Activated CD8-positive, alpha-beta memory T cell treated with anti-CD3 and anti-CD28 coated beads, Interleukin-2, amount 10 ng/mL, durations not matched to agents 7 days and 5 days (primary cell): ENCODE results near the gene CCDC33. TPM values are rescaled to one million over a fixed set of nuclear protein-coding genes. Genes with fewer than 3 reads are reported as not detected.

Experiments used
- ATAC-seq: fragments of 150-1000 bp; cut with Tn5 transposase; one replicate; pipeline ENCODE4 v1.10.0; 2021; ENCODE audit warnings: moderate library complexity
- CTCF ChIA-PET: fragments of 350-600 bp; sonication (Branson Sonifier 250); formaldehyde crosslinking; loops from one replicate; lab custom pipeline; 2021; ENCODE audit warnings: antibody characterized with exemption; lab: Charles Lee
- DNase-seq: peaks from one replicate; pipeline ENCODE4 v3.0.0-alpha.2; 2020
- H3K27ac Mint-ChIP-seq: one replicate; pipeline ENCODE4 v1.8.0; 2021; ENCODE audit warnings: mild to moderate bottlenecking, mixed read lengths
- H3K27me3 Mint-ChIP-seq: one replicate; pipeline ENCODE4 v1.8.0; 2021; ENCODE audit warnings: mixed read lengths
- H3K36me3 Mint-ChIP-seq: one replicate; pipeline ENCODE4 v1.8.0; 2021; ENCODE audit warnings: mild to moderate bottlenecking, mixed read lengths
- H3K4me1 Mint-ChIP-seq: one replicate; pipeline ENCODE4 v1.8.0; 2021; ENCODE audit warnings: mixed read lengths
- H3K4me3 Mint-ChIP-seq: one replicate; pipeline ENCODE4 v1.8.0; 2021; ENCODE audit warnings: mild to moderate bottlenecking, moderate library complexity, mixed read lengths
- H3K9me3 Mint-ChIP-seq: one replicate; pipeline ENCODE4 v1.8.0; 2022; ENCODE audit warnings: low read depth, mixed read lengths
- total RNA-seq, 2 experiments: library from RNA; stranded (reverse); gene quantifications; one replicate each; pipeline ENCODE4 v1.2.3, GENCODE V29; 2021

CCDC33 gene
- total RNA-seq, 2 experiments from 2014 or later = not detected

DNA sequence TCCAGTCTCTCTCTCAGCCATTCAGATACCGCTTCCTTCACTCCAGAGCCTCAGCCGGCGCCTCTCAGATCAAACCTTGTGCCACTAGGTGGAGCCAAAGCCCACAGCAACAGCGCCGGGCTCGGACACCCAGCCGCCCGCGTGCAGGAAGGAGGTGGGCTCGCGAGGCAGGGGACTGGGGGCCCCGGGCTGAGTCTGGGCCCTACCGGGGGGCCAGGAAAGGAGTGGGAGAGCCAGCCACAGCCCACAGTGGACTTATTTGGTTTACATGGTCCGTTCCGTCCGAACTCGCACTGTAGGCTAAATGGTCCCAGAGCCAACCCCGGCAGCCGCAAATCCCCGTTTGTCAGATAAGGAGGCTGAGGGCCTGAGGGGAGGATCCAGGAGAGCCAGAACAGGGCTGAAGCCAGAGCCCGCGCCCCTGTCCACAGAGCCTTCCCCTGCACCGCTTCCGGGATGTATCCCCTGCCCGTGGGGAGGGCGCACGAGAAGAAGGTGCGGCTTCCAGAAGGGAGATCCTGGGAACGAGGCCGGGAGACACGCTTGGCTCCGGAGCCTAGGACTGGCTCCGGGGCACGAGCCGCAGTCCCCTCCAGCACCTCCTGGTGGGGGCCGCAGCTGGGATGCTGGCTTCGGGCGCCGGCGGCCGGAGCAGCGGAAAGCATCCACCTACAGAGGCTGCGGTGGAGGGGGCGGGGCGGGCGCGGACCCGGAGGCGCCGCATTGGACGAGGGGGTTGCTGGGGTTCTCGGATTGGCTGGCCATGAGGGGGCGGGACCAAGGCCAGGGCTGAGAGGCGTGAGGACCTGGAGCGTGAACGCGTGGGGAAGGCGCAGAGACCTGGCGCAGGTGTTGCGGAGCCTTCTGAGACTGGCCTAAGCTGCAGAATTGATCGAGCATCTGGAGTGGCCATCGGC lies 137.9 kb downstream of the CCDC33 start:
- Mint-ChIP-seq H3K9me3 (no peaks in the 10 kb centered on the region), H3K4me1 (peaks cover 22% of the 10 kb centered on the region), H3K36me3 (no peaks in the 10 kb centered on the region), H3K27me3 (peaks cover 33% of the 10 kb centered on the region), H3K27ac (peak overlapping the region; percentile 75), H3K4me3 (peak overlapping the region; percentile 73)
- DNase-seq = peak; percentile 97
- peak; percentile 96 for ATAC-seq
- CTCF ChIA-PET = interaction anchor here (0.6 to 18.5 kb wide), 32 partner anchors 10 to 437 kb away, joined by 3 to 668 read pairs (median 5); partner anchors contain the start of genes ARID3B, CLK3, SEMA7A and UBL7

DNA sequence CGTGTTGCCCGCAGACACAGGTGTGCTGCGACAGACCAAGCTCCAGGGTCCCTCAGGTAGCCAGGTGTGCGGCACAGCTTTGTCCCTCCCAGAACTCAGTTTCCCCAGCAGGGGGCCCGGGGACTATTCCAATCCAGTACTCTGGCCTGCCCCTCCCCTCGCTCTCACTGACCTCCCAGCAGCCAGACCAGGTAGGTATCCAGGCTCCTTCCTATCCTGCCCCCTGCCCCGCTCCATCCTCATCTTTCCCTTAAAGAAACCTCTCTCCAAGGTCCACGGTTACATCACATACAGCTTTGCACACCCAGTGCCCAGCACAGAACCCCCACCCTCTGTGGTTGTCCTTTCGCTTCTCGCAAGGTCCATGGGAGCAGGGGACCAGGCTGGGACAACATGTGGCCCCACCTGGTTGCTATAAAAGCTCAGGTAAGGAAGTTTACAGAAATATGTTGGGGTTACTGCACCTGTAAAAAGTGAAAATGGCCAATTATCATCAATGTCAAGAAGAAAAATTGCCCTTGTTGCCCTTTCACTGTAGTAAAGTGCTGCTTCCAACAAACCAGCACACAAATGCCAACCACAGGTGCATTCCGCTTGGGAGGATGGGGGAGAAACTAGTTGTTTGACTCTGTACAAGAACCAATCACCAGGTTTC lies 138.6 kb downstream of the CCDC33 start:
- Mint-ChIP-seq H3K27ac (peak overlapping the region; percentile 75), H3K27me3 (peaks cover 29% of the 10 kb centered on the region), H3K4me3 (peak overlapping the region; percentile 73), H3K36me3 (no peaks in the 10 kb centered on the region), H3K9me3 (no peaks in the 10 kb centered on the region), H3K4me1 (peaks cover 27% of the 10 kb centered on the region)
- CTCF ChIA-PET = interaction anchor here (0.6 to 18.5 kb wide), 28 partner anchors 9 to 397 kb away, joined by 3 to 668 read pairs (median 6); partner anchors contain the start of genes ARID3B, CLK3, SEMA7A and UBL7
- ATAC-seq = no peak
- DNase-seq = no peak

DNA sequence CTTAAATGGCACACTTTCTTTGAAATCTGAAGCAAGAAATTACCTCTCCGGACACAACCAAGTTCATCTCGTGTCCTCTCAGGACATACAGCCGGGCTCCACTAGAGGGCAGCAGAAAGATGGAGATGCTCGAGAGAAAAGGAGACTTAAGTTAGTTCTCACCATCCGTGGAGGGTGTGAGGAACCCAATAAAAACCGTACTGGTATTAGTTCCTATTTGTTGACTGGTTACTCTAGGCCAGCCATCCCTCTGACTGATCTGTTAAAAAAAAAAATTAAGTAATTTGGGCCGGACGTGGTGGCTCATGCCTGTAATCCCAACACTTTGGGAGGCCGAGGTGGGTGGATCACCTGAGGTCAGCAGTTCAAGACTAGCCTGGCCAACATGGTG lies 139.2 kb downstream of the CCDC33 start:
- Mint-ChIP-seq H3K27ac (no peak overlapping the region), H3K4me3 (peak overlapping the region; percentile 10), H3K36me3 (no peaks in the 10 kb centered on the region), H3K4me1 (peaks cover 27% of the 10 kb centered on the region), H3K27me3 (peaks cover 26% of the 10 kb centered on the region), H3K9me3 (no peaks in the 10 kb centered on the region)
- CTCF ChIA-PET = interaction anchor here (0.8 to 18.5 kb wide), 24 partner anchors 9 to 396 kb away, joined by 3 to 668 read pairs (median 6); partner anchors contain the start of genes ARID3B, CLK3, SEMA7A and UBL7
- ATAC-seq (peak; percentile 17), DNase-seq (peak; percentile 92)

DNA sequence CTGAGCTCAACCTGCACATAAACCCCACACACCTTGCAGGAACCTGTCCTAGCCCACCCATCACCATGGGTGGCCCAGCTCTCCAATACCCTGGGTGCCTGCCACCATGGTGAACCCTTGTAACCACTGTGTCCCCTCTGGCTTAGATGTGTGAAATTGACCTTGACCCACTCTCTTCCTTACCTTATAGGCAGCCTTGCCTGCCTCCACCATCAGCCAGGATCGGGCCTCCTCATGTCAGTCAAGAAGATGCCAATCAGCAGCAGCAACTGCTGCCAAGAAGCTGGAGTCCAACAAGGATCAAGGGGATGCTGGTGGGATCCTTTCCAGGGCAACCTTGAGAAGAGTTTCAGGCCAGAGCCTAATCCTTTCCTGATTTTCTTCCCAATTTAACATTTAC lies 140.1 kb downstream of the CCDC33 start:
- no peaks in the 10 kb centered on the region for H3K9me3 Mint-ChIP-seq
- no peak for ATAC-seq
- H3K4me1 Mint-ChIP-seq = peaks cover 29% of the 10 kb centered on the region
- H3K27me3 Mint-ChIP-seq = peaks cover 17% of the 10 kb centered on the region
- no peak overlapping the region for H3K27ac Mint-ChIP-seq
- H3K4me3 Mint-ChIP-seq = no peak overlapping the region
- no peaks in the 10 kb centered on the region for H3K36me3 Mint-ChIP-seq
- no peak for DNase-seq
- CTCF ChIA-PET = interaction anchor here (0.8 to 18.5 kb wide), 19 partner anchors 8 to 393 kb away, joined by 3 to 668 read pairs (median 4); partner anchors contain the start of genes CLK3, SEMA7A and UBL7

GRCh38 chr15:74376825-74377581 lies 140.9 kb downstream of the CCDC33 start:
- H3K27ac Mint-ChIP-seq = no peak overlapping the region
- CTCF ChIA-PET = interaction anchor here (0.9 to 18.5 kb wide), 11 partner anchors 7 to 273 kb away, joined by 3 to 668 read pairs (median 4); partner anchors contain the start of genes SEMA7A and UBL7
- no peaks in the 10 kb centered on the region for H3K9me3 Mint-ChIP-seq
- H3K4me1 Mint-ChIP-seq = peaks cover 33% of the 10 kb centered on the region
- DNase-seq (no peak), ATAC-seq (no peak)
- no peak overlapping the region for H3K4me3 Mint-ChIP-seq
- no peaks in the 10 kb centered on the region for H3K36me3 Mint-ChIP-seq
- H3K27me3 Mint-ChIP-seq = peaks cover 11% of the 10 kb centered on the region

- CTCF ChIA-PET = interaction anchor here (1.0 to 18.5 kb wide), 6 partner anchors 58 to 255 kb away, joined by 3 to 668 read pairs (median 6); partner anchors contain the start of genes SEMA7A and UBL7
- Mint-ChIP-seq H3K36me3 (no peaks in the 10 kb centered on the region), H3K27ac (no peak overlapping the region), H3K27me3 (peaks cover 6% of the 10 kb centered on the region), H3K4me1 (peaks cover 43% of the 10 kb centered on the region), H3K9me3 (no peaks in the 10 kb centered on the region), H3K4me3 (no peak overlapping the region)
- ATAC-seq = no peak
- no peak for DNase-seq
These were observed 142.0 kb downstream of the CCDC33 start for GRCh38 chr15:74377831-74378766.

- H3K4me1 Mint-ChIP-seq = peaks cover 45% of the 10 kb centered on the region
- CTCF ChIA-PET = interaction anchor here (1.0 to 18.5 kb wide), 11 partner anchors 24 to 572 kb away, joined by 3 to 668 read pairs (median 3); partner anchors contain the start of genes SEMA7A and UBL7
- H3K27ac Mint-ChIP-seq = no peak overlapping the region
- H3K36me3 Mint-ChIP-seq = no peaks in the 10 kb centered on the region
- H3K9me3 Mint-ChIP-seq = no peaks in the 10 kb centered on the region
- ATAC-seq = no peak
- no peaks in the 10 kb centered on the region for H3K27me3 Mint-ChIP-seq
- DNase-seq = no peak
- no peak overlapping the region for H3K4me3 Mint-ChIP-seq
These were observed 142.7 kb downstream of the CCDC33 start for GRCh38 chr15:74378848-74379247.

- DNase-seq (no peak), ATAC-seq (no peak)
- H3K27ac Mint-ChIP-seq = no peak overlapping the region
- H3K9me3 Mint-ChIP-seq = no peaks in the 10 kb centered on the region
- no peaks in the 10 kb centered on the region for H3K36me3 Mint-ChIP-seq
- no peaks in the 10 kb centered on the region for H3K27me3 Mint-ChIP-seq
- H3K4me3 Mint-ChIP-seq = no peak overlapping the region
- H3K4me1 Mint-ChIP-seq = peaks cover 51% of the 10 kb centered on the region
- CTCF ChIA-PET = interaction anchor here (1.8 to 18.5 kb wide), 6 partner anchors 15 to 109 kb away, joined by 4 to 668 read pairs (median 12); partner anchors contain the start of gene SEMA7A
These were observed 144.4 kb downstream of the CCDC33 start for GRCh38 chr15:74380361-74381189.

- Mint-ChIP-seq H3K36me3 (no peaks in the 10 kb centered on the region), H3K4me3 (no peak overlapping the region), H3K27ac (no peak overlapping the region), H3K9me3 (no peaks in the 10 kb centered on the region), H3K27me3 (no peaks in the 10 kb centered on the region), H3K4me1 (peaks cover 54% of the 10 kb centered on the region)
- ATAC-seq = no peak
- CTCF ChIA-PET = interaction anchor here (1.2 to 18.5 kb wide), 10 partner anchors 7 to 236 kb away, joined by 3 to 668 read pairs (median 16); partner anchors contain the start of gene SEMA7A
- DNase-seq = no peak
These were observed 145.0 kb downstream of the CCDC33 start for GRCh38 chr15:74381190-74381453.

DNA sequence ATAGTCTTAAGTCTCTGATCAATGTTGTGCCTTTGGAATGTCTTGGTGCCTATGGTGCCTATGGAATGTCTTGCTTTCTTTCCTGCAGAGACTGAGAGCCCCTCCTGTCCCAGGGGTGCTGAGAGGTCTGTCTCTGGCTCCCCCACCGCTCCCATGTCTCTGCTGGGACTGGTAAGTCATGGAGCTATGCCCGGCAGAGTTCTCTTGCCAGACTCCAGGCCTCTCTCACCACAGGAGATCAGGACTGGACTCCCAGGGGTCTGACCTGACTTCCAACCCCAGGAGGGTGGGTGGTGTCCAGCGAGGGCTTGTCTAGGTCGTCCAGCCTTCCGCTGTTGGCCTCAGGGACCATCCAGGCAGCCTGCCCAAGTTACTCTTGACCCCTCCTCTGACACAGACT lies 145.4 kb downstream of the CCDC33 start:
- Mint-ChIP-seq H3K36me3 (no peaks in the 10 kb centered on the region), H3K4me1 (peaks cover 57% of the 10 kb centered on the region), H3K27ac (no peak overlapping the region), H3K9me3 (no peaks in the 10 kb centered on the region), H3K4me3 (no peak overlapping the region), H3K27me3 (no peaks in the 10 kb centered on the region)
- DNase-seq (no peak), ATAC-seq (no peak)
- CTCF ChIA-PET = interaction anchor here (1.1 to 18.5 kb wide), 13 partner anchors 7 to 236 kb away, joined by 3 to 668 read pairs (median 8); partner anchors contain the start of gene SEMA7A
